ENCODE data around the gene NLRX1. TPM values are rescaled to one million over a fixed set of nuclear protein-coding genes. Genes with fewer than 3 reads are reported as not detected.

Gene NLRX1
- total and polyA plus RNA-seq, 4 donors: 4.2 to 12.0 (median 10.4) TPM

- no peaks in the 10 kb centered on the region for H3K36me3 ChIP-seq (ENCODE audit: control insufficient read depth in 4 of 4, insufficient read depth in 3 of 4, low read depth in 1 of 4, low read length in 3 of 4)
- no peak overlapping the region for H3K4me3 ChIP-seq (ENCODE audit: low read depth in 1 of 3, low read length in 3 of 3)
- H3K27me3 ChIP-seq (ENCODE audit: control insufficient read depth in 4 of 4, insufficient read depth in 4 of 4, low read length in 3 of 4): peaks cover 0 to 4% (median 0%) of the 10 kb centered on the region in 4 donors
- H3K9me3 ChIP-seq (ENCODE audit: control insufficient read depth in 4 of 4, low read length in 3 of 4): no peaks in the 10 kb centered on the region
- TF ChIP-seq TAF1 (conservative IDR thresholded peaks at IDR 0.05) (no peak), EGR1 (IDR thresholded peaks at IDR 0.05; ENCODE audit: low read depth in 2 of 2) (no peak), JUND (IDR thresholded peaks at IDR 0.05) (no peak), ZBTB33 (IDR thresholded peaks at IDR 0.05) (no peak), HNF4G (IDR thresholded peaks at IDR 0.05) (no peak), REST (IDR thresholded peaks at IDR 0.05) (no peak), RAD21 (IDR thresholded peaks at IDR 0.05) (no peak), HNF4A (conservative IDR thresholded peaks at IDR 0.05) (no peak), NR2F2 (IDR thresholded peaks at IDR 0.05) (no peak), GABPA (IDR thresholded peaks at IDR 0.05 in 1 of 2, conservative IDR thresholded peaks at IDR 0.05 in 1 of 2) (no peak), SP1 (IDR thresholded peaks at IDR 0.05) (no peak), FOXA1 (IDR thresholded peaks at IDR 0.05) (no peak), YY1 (IDR thresholded peaks at IDR 0.05) (no peak), FOXA2 (IDR thresholded peaks at IDR 0.05) (no peak)
- TF ChIP-seq, protein P1, sequence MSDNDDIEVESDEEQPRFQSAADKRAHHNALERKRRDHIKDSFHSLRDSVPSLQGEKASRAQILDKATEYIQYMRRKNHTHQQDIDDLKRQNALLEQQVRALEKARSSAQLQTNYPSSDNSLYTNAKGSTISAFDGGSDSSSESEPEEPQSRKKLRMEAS (IDR thresholded peaks at IDR 0.05): no peak
- TF ChIP-seq, protein P2, sequence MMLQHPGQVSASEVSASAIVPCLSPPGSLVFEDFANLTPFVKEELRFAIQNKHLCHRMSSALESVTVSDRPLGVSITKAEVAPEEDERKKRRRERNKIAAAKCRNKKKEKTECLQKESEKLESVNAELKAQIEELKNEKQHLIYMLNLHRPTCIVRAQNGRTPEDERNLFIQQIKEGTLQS (IDR thresholded peaks at IDR 0.05): no peak
- H3K27ac ChIP-seq (ENCODE audit: low read depth in 1 of 2, low read length in 2 of 2): no peak overlapping the region
- DNase-seq (ENCODE audit: low spot score): no peak
- H3K9ac ChIP-seq (ENCODE audit: low read depth in 1 of 2, low read length in 2 of 2): no peak overlapping the region
- WGBS: 86% methylated on average over 9 of the region's 9 CpGs
- H3K4me1 ChIP-seq (ENCODE audit: control insufficient read depth in 4 of 4, insufficient read depth in 4 of 4, low read length in 3 of 4): peaks cover 2 to 16% (median 9%) of the 10 kb centered on the region in 4 donors
These were observed 16.5 kb upstream of the NLRX1 start for GRCh38 chr11:119152043-119152442.

GRCh38 chr11:119152604-119153003 lies 15.9 kb upstream of the NLRX1 start:
- Histone ChIP-seq H3K4me3 (ENCODE audit: low read depth in 1 of 3, low read length in 3 of 3) (no peak overlapping the region), H3K36me3 (ENCODE audit: control insufficient read depth in 4 of 4, insufficient read depth in 3 of 4, low read depth in 1 of 4, low read length in 3 of 4) (no peaks in the 10 kb centered on the region), H3K27me3 (ENCODE audit: control insufficient read depth in 4 of 4, insufficient read depth in 4 of 4, low read length in 3 of 4) (peaks cover 0 to 4% (median 0%) of the 10 kb centered on the region in 4 donors), H3K27ac (ENCODE audit: low read depth in 1 of 2, low read length in 2 of 2) (no peak overlapping the region), H3K4me1 (ENCODE audit: control insufficient read depth in 4 of 4, insufficient read depth in 4 of 4, low read length in 3 of 4) (peaks cover 2 to 16% (median 9%) of the 10 kb centered on the region in 4 donors), H3K9me3 (ENCODE audit: control insufficient read depth in 4 of 4, low read length in 3 of 4) (no peaks in the 10 kb centered on the region), H3K9ac (ENCODE audit: low read depth in 1 of 2, low read length in 2 of 2) (no peak overlapping the region)
- 89% methylated on average over 4 of the region's 4 CpGs for WGBS
- DNase-seq (ENCODE audit: low spot score): no peak
- no peak for TF ChIP-seq CTCF (IDR thresholded peaks at IDR 0.05; ENCODE audit: low read depth, low read length, missing input control)

Measured in liver (tissue), 9 donors.